Activated CD4-positive, CD25-positive, alpha-beta regulatory T cell (primary cell): ENCODE results near the gene ENTPD2.
"Not testable (repeated sequence)": the region's sequence is repeated elsewhere in the genome, so short reads cannot be mapped to it uniquely, and the experiment has no call there.

ENCODE experiments used
- DNase-seq, 4 experiments: peaks; one replicate each; lab custom pipeline; 2025; lab: John Stamatoyannopoulos, UW

Gene ENTPD2

DNA sequence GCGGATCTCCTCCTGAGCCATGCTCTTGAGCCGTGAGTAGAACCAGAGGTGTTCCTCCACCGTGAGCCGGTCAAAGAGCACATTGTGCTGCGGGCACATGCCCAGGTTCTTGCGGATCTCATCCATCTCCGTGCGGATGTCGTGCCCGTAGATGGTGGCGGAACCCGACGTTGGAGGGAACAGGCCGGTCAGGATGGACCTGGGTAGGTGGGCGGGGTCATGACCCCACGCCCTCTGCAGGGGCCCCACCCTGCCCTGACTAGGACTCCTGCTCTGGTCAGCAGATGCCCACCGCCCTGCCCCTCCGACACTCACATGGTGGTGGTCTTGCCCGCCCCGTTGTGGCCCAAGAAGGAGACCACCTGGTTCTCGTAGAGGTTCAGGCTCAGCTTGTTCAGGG lies 37.9 kb downstream of the ENTPD2 start:
- DNase-seq = no peak

DNA sequence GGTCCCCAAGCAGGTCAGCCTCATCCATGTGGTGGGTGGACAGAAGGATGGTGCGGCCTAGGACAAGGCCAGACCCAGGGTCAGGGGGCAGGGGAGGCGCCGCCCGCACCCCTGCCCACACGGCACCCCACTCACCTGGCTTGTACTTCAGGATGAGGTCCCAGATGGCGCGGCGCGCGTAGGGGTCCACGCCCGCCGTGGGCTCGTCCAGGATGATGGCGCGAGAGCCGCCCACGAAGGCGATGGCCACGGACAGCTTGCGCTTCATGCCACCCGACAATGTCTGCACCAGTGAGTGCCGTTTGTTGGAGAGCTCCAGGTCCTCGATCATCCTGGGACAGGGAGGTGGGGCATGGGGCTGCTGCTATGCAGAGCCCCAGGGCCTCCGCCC lies 38.3 kb downstream of the ENTPD2 start:
- DNase-seq = no peak

DNA sequence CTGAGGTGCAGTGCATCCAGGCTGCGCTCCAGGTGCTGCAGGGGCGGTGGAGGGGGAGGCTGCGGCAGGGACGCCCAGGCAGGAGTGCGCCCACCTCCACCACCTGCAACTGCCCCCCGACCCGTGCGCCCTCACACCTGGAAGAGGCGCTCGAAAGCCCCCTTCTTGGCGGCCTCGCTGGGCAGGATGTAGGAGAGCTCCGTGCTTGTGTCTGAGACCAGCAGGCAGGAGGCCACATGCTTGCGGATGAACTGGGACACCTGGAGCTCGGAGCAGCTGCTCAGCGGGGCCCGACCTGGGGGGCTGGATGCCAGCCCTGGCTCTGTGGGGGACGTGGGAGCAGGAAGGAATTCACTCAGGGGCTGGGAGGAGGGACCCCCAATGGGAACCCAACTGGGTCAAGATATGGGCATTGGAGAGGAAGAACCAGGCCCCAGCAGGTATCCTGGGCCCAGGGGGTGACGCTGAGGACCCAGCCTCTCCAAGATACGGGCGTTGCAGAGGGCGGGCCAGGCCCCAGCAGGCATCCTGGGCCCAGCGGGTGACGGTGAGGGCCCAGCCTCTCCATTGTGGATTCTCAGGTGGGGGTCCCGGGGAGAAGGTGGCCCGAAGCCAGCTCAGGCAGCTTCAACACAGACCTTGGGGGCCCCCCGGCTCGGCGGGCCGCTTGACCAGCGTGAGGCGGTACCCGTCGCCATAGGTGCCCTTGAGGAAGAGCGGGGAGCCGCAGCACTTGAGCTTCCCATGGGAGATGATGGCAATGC lies 38.9 kb downstream of the ENTPD2 start:
- no peak for DNase-seq

DNA sequence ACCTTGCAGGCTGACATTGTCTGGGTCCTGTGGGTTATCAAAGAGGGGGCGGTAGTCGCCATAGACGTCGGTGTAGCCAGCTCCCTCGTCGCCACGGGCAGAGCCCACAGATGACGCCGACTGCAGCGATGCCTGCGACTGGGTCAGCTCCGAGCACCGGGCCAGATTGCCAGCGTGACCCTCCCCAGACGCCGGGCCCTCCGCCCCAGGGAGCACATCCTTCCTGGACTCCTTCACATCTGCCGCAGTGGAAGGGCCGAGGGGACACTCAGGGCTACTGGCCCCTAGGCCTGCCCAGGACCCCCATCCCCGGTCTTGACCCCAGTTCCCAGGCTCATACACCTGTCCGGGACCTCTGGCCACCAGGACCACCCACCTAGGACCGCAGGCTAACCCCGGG lies 39.7 kb downstream of the ENTPD2 start:
- no peak for DNase-seq

DNA sequence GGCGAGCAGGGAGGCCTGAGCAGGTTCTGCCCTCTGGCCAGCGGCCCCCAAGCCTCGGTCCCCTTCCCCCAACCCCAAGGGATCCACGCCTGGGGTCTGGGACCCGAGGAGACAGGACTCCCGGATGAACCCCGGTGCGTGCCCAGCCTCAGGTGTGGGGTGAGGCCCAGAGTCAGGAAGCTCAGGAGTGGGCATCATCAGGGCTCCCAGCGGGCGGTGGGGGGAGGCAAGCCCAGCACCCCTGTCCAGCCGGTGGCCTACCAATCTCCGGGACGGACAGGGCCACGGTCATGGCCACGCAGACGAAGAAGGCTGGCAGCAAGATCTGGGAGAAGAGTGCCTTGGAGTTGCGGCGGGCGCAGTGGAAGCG lies 40.3 kb downstream of the ENTPD2 start:
- no peak for DNase-seq

GRCh38 chr9:137012694-137013570 lies 40.9 kb downstream of the ENTPD2 start:
- no peak for DNase-seq

DNA sequence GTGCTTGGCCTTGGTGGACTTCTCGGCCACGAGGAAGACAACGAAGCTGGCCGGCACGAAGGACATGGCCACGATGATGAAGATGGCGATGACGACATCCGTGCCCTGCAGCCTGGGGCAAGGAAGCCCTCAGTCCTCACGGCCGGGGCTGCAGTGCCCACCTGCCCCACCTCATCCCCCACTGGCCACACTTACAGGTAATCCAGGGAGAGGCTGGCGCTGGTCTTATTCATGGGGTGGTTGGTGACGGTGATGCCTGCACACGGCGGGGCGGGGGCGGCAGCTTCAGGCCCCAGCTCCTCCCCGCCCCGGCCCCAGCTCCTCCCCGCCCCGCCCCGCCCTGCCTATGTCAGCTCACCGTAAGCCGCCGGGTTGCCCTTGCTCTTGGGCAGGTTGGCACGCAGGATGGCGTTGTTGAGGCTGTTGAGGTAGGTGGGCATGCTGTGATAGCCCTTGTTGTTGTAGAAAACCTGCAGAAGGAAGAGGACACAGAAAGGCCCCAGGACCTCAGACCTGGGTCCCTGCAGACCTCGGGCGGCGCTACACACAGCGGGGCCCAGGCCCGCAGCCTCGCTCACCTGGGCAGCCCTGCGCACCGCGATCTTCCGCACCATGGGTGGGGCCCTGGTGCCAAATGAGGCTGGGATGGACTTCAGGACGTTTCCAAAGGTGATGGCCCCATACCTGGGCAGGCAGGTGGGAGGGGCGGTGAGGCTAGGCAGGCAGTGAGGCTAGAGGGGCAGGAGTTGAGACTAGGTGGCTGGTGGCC lies 41.8 kb downstream of the ENTPD2 start:
- DNase-seq = no peak

DNA sequence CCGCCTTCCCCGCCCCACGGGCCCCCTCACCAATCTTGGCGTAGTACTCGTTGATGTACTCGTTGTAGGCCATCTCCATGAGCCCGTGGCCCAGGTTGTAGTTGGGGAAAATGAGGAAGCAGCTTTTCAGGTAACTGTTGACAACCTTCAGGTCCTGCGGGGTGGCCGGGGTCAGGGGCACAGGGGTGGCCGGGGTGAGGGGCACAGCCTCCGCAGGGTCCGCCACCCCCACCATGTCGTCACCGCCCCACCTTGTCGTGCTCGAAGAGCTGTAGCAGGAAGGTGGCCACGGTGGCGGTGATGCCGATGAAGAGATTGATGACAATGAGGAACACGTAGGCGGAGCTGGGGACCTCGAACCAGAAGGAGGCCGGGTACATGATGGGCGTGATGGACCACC lies 42.7 kb downstream of the ENTPD2 start:
- DNase-seq = no peak

GRCh38 chr9:137009938-137010732 lies 43.7 kb downstream of the ENTPD2 start:
- DNase-seq = no peak

DNA sequence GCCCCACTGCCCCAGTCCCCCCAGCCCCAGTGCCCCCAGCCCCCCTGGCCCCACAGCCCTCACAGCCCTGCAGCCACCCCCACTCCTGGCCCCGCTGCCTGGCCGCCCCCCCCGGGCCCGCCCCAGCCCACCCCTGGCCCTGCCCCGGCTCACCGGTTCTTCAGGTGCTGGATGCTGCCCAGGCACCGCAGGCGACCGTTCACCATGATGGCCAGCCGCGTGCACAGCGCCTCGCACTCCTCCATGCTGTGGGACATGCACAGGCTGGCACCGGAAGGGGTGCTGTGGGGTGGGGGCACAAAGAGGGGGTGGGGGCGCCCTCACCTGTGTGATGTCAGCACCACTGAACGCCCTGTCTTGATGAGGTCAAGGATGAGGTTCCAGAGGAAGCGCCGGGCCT lies 44.6 kb downstream of the ENTPD2 start:
- DNase-seq = no peak

GRCh38 chr9:137008312-137008711 lies 45.5 kb downstream of the ENTPD2 start:
- DNase-seq = no peak

- DNase-seq = no peak
These were observed 46.0 kb downstream of the ENTPD2 start for GRCh38 chr9:137007816-137008270.

DNA sequence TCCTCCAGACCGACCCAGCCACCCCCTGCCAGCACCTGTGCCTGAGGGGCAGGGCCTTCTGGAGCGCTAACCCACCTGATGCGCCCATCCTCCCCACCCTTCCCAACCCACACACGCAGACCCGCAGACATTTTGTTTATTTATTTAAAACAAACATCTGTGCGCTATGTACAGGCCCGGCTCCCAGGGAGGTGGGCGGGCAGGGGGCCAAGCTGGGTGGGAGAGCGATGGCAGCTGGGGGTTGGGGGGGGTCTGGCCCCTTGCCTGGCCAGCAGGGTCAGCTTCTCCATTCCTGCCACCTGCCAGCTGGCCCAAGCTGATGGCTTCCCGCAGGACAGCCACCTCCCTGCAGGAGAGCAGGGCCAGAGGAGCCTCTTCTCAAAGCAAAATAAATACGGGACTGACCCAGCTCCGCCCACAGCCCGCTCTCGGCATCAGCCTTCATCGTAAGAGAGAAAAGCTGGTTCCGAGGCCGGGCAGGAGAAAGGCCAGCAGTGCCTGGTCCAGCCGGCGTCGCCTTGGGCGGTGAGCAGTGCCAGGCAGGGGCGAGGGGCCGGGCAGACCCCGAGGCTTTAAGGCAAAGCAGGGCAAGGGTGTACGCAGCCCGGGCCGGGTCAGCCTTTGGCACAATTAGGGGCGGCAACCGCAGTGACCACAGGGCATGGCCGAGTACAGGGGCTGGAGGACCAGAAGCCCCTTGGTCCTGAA lies 46.6 kb downstream of the ENTPD2 start:
- DNase-seq = no peak

- no peak for DNase-seq
These were observed 47.5 kb downstream of the ENTPD2 start for GRCh38 chr9:137006116-137007003.

DNA sequence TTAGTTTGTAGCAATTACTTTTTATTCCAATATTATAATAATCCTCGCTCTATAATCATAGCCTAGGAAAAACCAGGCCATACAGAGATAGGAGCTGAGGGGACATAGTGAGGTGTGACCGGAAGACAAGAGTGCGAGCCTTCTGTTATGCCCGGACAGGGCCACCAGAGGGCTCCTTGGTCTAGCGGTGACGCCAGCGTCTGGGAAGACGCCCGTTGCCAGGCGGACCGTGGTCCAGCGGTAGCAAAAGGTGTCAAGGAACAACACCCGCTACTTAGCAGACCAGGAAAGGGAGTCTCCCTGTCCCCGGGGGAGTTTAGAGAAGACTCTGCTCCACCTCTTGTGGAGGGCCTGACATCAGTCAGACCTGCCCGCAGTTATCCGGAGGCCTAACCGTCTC lies 49.6 kb downstream of the ENTPD2 start:
- DNase-seq = not testable (repeated sequence)

DNA sequence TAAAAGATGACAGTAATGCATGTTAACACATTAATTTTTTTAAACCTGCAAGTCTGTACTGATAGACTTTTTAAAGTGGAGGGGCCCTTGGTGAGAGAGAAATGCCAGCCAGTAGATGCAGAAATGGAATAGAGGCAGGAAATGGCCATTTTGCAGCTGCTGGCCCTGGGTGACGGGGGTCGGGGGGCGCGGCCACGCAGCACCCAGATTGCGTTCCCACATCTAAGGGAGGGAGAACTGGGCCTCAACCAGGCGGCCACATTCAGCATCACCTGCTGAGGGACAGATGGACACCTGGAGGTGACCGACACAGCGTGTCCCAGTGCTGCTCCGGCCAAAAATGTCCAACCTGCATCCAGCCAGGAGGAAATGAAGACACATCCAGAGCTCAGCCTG lies 51.2 kb downstream of the ENTPD2 start:
- DNase-seq = no peak

- no peak for DNase-seq
These were observed 51.8 kb downstream of the ENTPD2 start for GRCh38 chr9:137001857-137002645.

- no peak for DNase-seq
These were observed 53.5 kb downstream of the ENTPD2 start for GRCh38 chr9:137000177-137000930.
